Tibial nerve (tissue), 4 donors: ENCODE measurements around the gene TRIOBP. TPM values are rescaled to one million over a fixed set of nuclear protein-coding genes. Genes with fewer than 3 reads are reported as not detected.

Source experiments
- DNase-seq, 2 donors: peaks; one replicate each; pipeline ENCODE4 v3.0.0-alpha.2; 2019; ENCODE audit warnings: low spot score in 2 of 2
- H3K27ac ChIP-seq, 4 donors: fragments of 200-600 bp; sonication (generic) in 3 of 4; one replicate each; pipeline ENCODE4 v1.5.1; 2017 to 2019; ENCODE audit warnings: mild to moderate bottlenecking in 1 of 4
- H3K27me3 ChIP-seq, 2 donors: fragments of 200-600 bp; sonication (generic) in 1 of 2; one replicate each; pipeline versions ENCODE4 v1.5.1 to v1.6.0; 2017 to 2019
- H3K36me3 ChIP-seq, 3 donors: fragments of 200-600 bp; sonication (generic); one replicate each; pipeline ENCODE4 v1.5.1; 2018 to 2019
- H3K4me1 ChIP-seq, 4 donors: fragments of 200-600 bp; sonication (generic) in 3 of 4; one replicate each; pipeline ENCODE4 v1.5.1; 2017 to 2019
- H3K4me3 ChIP-seq, 4 donors: fragments of 200-600 bp; sonication (generic) in 3 of 4; one replicate each; pipeline ENCODE4 v1.5.1; 2017 to 2019; ENCODE audit warnings: mild to moderate bottlenecking in 1 of 4, moderate library complexity in 1 of 4
- H3K9me3 ChIP-seq, 4 donors: fragments of 200-600 bp; sonication (generic) in 3 of 4; one replicate each; pipeline ENCODE4 v1.5.1; 2017 to 2019
- CTCF ChIP-seq, 5 experiments: fragments of 200-600 bp in 3 of 5; fragments of 450-650 bp in 2 of 5; sonication (generic) in 3 of 5; IDR thresholded peaks; one replicate each; pipeline ENCODE4 v1.5.1; 2016 to 2019; ENCODE audit warnings: antibody characterized with exemption in 5 of 5, mild to moderate bottlenecking in 3 of 5, moderate library complexity in 2 of 5
- EP300 ChIP-seq, 2 donors: sonication (generic); formaldehyde crosslinking; IDR thresholded peaks; one replicate each; pipeline ENCODE4 v1.6.1; 2017; ENCODE audit warnings: antibody characterized with exemption in 2 of 2, mild to moderate bottlenecking in 1 of 2
- POLR2A ChIP-seq, 2 donors: fragments of 450-650 bp; IDR thresholded peaks; one replicate each; pipeline ENCODE4 v1.6.1; 2017; ENCODE audit warnings: antibody characterized with exemption in 2 of 2, mild to moderate bottlenecking in 2 of 2, moderate library complexity in 2 of 2
- WGBS, 2 donors: methylation state at CpG; one replicate each; pipeline ENCODE4 v1.1.5; 2018; 5-methylcytosine and 5-hydroxymethylcytosine counted together
- total RNA-seq, 4 donors: library from RNA; depleted of rRNA; stranded (reverse); fragments of >200 nt; gene quantifications; one replicate each; pipeline ENCODE4 v1.1.0, GENCODE V29; 2016

TRIOBP gene
- total RNA-seq, 4 donors from 2014 or later: 140 to 160 (median 151) TPM

GRCh38 chr22:37778370-37779009 lies 81.6 kb downstream of the TRIOBP start:
- TF ChIP-seq POLR2A (IDR thresholded peaks at IDR 0.05) (no peak), CTCF (IDR thresholded peaks at IDR 0.05) (no peak), EP300 (IDR thresholded peaks at IDR 0.05) (no peak)
- Histone ChIP-seq H3K4me3 (no peak overlapping the region), H3K9me3 (no peaks in the 10 kb centered on the region), H3K36me3 (peaks cover 0 to 25% (median 0%) of the 10 kb centered on the region in 3 donors), H3K27ac (no peak overlapping the region), H3K4me1 (peaks cover 0 to 14% (median 3%) of the 10 kb centered on the region in 4 donors), H3K27me3 (no peaks in the 10 kb centered on the region)
- no peak for DNase-seq
- WGBS, 2 donors: 84 to 87% methylated on average over 10 of the region's 10 CpGs

DNA sequence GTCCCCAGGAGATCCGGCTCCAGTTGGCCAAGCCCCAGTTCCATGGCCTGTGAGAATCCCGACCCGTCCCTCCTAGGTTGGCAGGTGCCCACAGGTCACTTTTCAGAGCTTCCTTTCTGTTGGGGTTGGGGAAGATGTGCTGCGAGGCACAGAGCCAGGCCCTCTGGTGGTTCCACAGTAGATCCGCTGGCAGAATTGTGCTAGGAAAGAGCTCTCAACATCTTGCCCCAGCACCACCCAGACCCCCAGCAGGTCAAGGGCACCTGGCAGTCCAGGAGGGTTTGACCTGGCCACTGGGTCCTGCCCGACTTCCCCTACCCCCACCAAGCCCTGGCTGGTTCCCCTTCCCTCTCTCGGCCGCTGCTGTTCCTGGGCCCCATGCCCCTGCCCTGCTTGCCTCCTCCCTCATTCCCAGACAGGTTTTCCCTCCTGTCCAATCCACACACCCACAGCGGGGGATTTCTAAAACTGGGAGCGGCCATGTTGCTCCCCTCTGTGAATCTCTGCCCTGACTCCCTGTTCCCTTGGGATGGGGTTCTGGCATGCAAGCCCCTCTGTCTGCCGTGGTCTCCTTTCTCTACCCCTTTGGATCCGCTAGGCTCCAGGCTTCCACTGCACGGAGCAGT lies 84.7 kb downstream of the TRIOBP start:
- Histone ChIP-seq H3K27ac (no peak overlapping the region), H3K9me3 (no peaks in the 10 kb centered on the region), H3K36me3 (no peaks in the 10 kb centered on the region), H3K4me3 (no peak overlapping the region), H3K27me3 (no peaks in the 10 kb centered on the region), H3K4me1 (peaks cover 0 to 11% (median 3%) of the 10 kb centered on the region in 4 donors)
- no peak for DNase-seq
- 61 to 63% methylated on average over 13 of the region's 13 CpGs for WGBS, 2 donors
- no peak for TF ChIP-seq POLR2A (IDR thresholded peaks at IDR 0.05)
- TF ChIP-seq CTCF (IDR thresholded peaks at IDR 0.05): peak in 2 of 5 experiments; percentile 26 to 30

DNA sequence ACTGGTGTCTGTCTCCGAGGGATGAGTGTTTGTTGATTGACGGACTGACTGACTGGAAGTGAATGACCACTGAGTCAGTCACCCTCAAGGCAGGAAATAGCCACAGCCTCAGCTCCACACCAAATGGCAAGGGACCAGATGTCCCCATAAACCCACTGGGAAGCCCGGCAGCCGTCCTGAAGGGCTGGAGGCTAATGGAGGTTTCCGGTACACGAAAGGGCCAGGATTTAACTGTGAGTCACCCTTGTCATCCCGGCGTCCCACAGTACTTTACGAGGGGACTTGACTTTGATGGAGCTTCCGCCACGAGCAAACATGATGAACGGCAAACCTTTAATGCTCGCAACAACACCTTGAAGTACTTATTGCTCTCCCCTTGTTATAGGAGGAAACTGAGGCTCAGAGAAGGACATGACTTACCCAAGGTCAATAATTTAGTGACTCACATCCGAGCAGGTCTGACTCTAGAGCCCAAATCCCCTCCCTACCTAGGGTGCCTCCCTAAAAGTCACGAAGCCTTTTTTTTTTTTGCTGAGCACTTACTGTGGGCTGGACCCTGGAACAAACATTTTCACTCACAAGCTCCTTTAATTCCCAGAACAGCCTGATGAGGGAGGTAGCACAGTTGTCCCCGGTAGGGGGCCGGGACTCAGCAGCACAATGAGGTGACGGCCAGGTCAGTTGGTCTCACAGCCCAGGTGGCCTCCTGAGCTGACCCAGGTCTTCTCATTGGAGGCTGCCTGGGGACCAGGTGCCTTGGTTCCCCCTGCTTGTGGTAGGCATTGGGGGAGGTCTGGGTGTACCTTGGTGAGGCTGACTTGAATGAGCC lies 85.7 kb downstream of the TRIOBP start:
- DNase-seq: no peak
- Histone ChIP-seq H3K36me3 (no peaks in the 10 kb centered on the region), H3K4me1 (peaks cover 0 to 2% (median under 1%) of the 10 kb centered on the region in 4 donors), H3K9me3 (no peaks in the 10 kb centered on the region), H3K27ac (no peak overlapping the region), H3K4me3 (no peak overlapping the region), H3K27me3 (no peaks in the 10 kb centered on the region)
- no peak for TF ChIP-seq POLR2A (IDR thresholded peaks at IDR 0.05)
- 52 to 57% methylated on average over 18 of the region's 18 CpGs for WGBS, 2 donors

GRCh38 chr22:37784829-37785495 lies 88.1 kb downstream of the TRIOBP start:
- 69 to 70% methylated on average over 10 to 11 of the region's 11 CpGs for WGBS, 2 donors
- no peak for DNase-seq
- no peak overlapping the region for H3K27ac ChIP-seq
- H3K4me3 ChIP-seq: no peak overlapping the region
- TF ChIP-seq EP300 (IDR thresholded peaks at IDR 0.05) (no peak), CTCF (IDR thresholded peaks at IDR 0.05) (no peak), POLR2A (IDR thresholded peaks at IDR 0.05) (no peak)
- H3K9me3 ChIP-seq: no peaks in the 10 kb centered on the region
- no peaks in the 10 kb centered on the region for H3K4me1 ChIP-seq
- H3K36me3 ChIP-seq: no peaks in the 10 kb centered on the region
- H3K27me3 ChIP-seq: no peaks in the 10 kb centered on the region

DNA sequence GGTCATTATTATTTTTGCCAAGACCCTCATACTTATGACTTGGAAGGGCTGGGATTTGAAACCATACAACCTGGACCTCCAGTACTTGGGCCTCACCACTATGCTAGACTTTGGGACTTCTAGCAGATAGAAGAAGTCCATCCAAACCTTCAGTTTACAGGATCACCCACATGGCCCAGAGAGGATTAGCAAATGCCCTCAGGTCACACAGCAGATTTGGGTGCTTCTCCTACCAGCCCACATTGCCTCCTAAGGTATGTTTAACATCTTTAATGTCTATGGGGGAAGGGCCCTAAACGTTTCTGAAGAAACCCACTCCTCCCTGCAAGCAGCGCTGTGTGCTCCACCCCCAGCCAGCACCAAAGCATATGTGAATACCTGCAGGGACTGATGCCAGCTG lies 93.4 kb downstream of the TRIOBP start:
- Histone ChIP-seq H3K4me1 (peaks cover 0 to 5% (median 0%) of the 10 kb centered on the region in 4 donors), H3K27me3 (no peaks in the 10 kb centered on the region), H3K36me3 (no peaks in the 10 kb centered on the region), H3K27ac (no peak overlapping the region), H3K4me3 (no peak overlapping the region), H3K9me3 (no peaks in the 10 kb centered on the region)
- DNase-seq: no peak
- WGBS, 2 donors: 59 to 73% methylated on average over 2 of the region's 2 CpGs
- no peak for TF ChIP-seq CTCF (IDR thresholded peaks at IDR 0.05)
- no peak for TF ChIP-seq POLR2A (IDR thresholded peaks at IDR 0.05)
- no peak for TF ChIP-seq EP300 (IDR thresholded peaks at IDR 0.05)
